HG02798 (cell line): ENCODE measurements around the gene EFEMP2.

Experiments used
- ATAC-seq: cut with Tn5 transposase; IDR thresholded peaks from one replicate; pipeline ENCODE4 v1.9.1; 2021; ENCODE audit warnings: mild to moderate bottlenecking; ENCODE audit not compliant: unreplicated experiment, poor library complexity

Gene EFEMP2

GRCh38 chr11:65885808-65886536 is 13.4 kb upstream of the EFEMP2 start:
- ATAC-seq = no peak

DNA sequence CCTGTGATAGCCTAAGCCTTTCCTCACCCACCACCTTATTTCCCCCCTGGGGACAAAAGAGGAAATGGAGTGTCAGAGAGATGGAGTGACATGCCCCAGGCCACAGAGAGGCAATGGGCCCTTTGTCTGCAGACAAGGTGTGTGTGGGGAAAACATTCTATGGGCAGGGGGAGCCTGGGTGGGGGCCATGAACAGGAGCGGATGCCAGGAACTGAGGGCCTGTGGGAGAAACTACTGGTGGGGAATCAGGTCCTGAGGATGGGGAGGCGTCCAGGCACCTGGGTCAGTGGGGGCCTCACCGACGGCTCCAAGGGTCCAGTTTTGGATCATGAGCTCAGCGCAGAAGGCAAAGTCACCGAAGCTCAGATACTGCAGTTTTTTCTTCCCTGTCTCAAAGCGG is 12.6 kb upstream of the EFEMP2 start:
- no peak for ATAC-seq

DNA sequence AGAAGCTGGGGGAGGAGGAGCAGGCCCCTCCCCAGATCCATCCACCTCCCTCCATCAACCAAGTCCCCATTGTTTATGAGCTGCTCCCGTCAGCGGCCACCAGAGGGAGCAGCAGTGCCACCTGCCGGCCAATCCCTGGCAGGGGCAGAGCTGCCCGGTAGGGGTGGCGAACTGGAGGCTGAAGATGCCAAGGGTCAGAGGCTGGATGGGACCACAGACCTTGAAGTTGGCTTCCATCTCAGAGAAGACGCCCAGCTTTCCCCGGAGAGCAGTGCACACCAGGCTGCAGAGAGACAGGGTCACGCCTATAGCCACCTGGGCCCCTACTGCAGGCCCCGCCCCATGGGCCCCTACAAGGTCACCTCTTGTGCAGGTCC is 12.1 kb upstream of the EFEMP2 start:
- ATAC-seq = no peak

- no peak for ATAC-seq
Measured at GRCh38 chr11:65883786-65884715, 11.5 kb upstream of the EFEMP2 start.

DNA sequence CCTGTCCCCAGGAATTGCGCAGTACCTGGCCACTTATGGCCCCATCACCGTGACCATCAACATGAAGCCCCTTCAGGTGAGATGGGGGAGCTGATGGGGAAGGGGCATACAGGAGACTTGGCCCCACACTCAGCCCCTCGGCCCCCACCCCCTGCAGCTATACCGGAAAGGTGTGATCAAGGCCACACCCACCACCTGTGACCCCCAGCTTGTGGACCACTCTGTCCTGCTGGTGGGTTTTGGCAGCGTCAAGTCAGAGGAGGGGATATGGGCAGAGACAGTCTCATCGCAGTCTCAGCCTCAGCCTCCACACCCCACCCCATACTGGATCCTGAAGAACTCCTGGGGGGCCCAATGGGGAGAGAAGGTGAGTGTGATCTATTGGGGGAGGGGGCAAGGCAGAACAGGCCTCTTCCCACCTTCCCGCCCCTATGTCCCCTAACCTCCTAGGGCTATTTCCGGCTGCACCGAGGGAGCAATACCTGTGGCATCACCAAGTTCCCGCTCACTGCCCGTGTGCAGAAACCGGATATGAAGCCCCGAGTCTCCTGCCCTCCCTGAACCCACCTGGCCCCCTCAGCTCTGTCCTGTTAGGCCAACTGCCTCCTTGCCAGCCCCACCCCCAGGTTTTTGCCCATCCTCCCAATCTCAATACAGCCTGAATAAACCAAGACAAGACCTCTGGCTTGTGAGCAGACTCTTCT is 10.6 kb upstream of the EFEMP2 start:
- no peak for ATAC-seq

- no peak for ATAC-seq
Measured at GRCh38 chr11:65882120-65883057, 9.8 kb upstream of the EFEMP2 start.

DNA sequence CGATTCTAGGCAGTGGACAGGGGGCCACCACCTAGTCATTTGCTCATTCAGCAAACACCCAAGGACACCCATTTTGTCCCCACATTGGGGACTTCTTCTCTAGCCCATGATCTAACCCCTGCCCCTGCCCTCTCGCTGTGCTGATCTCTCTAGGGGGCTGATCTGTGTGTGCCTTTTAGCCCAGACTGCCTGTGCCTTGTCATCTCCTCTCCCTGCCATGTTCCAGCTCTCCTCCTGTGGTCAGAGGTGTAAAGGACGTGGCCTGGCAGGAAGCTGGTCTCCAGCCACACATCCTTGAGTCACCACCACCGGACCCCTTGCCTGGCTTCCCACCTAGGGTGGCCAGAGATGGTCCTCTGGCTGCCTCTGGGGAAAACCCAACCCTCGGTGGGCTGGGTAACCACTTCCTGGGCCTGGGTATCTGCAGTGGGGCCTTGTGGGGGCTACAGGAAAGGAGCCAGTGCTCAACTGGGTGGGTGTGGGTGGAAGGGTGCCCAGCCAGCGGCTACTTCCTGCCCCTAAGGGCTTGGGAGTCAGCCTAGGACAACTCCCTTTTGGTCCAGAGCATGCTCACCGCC is 8.3 kb upstream of the EFEMP2 start:
- no peak for ATAC-seq

GRCh38 chr11:65880027-65880426 is 7.4 kb upstream of the EFEMP2 start:
- ATAC-seq = no peak

DNA sequence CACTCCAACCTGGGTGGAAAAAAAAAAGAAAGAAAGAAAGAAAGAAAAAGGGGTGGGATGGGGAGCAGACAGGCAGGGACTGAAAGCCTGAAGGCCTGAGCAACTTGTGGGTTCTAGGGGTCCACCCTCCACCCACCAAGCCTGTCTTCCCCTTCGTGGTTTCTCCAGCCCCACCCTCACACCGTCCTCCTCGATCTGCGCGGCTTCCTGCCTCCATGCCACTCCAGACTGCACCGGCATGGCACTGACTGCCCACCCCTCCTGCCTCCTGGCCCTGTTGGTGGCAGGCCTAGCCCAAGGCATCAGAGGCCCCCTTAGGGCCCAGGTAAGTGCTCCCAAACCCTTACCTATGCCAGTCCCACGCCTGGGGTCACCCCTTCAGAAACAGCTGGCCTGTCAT is 7.0 kb upstream of the EFEMP2 start, which contains the start of gene CTSW:
CTSW (plus strand) TSS at position 221 of the 400 bp plus-strand sequence; CDS start at position 239, 18 bp downstream.
- ATAC-seq = no peak

DNA sequence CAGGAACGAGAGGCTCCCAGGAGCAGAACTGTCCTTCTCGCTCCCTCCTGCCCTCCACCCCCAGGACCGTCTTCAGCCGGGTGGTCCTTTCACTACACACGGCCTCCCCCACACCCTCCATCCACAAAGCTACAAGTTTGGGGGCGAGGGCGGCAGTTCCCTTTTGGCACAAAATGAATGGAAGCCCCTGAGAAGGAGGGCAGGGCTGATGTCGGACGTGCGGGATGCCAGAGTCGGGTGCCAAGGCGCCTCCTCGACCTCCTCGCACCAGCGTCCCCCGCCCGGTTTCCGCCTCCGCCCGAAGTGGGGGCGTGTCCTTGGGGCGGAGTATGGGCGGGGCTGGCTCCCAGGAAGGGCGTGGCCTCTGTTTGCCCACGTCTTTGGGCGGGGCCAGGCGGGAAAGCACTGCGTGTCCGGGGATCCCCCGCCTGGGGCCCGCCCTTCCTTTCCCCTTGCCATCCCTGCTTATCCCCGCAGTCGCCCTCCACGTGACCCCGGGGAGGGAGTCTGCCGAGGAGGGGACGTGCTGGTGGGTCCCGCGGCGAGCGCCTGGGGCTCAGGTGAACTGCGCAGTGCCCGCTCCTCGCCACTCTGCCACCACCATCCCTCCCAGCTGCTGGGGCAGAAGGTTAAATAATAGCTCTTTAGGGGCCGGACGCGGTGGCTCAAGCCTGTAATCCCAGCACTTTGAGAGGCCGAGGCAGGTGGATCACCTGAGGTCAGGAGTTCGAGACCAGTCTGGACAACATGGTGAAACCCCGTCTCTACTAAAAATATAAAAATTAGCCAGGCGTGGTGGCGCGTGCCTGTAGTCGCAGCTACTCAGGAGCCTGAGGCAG is 937 bp upstream of the EFEMP2 start:
- ATAC-seq = peak; percentile 90

- no peak for ATAC-seq
Measured at GRCh38 chr11:65871811-65872548, 620 bp downstream of the EFEMP2 start.

GRCh38 chr11:65870706-65871681 is 1.6 kb downstream of the EFEMP2 start:
- no peak for ATAC-seq

DNA sequence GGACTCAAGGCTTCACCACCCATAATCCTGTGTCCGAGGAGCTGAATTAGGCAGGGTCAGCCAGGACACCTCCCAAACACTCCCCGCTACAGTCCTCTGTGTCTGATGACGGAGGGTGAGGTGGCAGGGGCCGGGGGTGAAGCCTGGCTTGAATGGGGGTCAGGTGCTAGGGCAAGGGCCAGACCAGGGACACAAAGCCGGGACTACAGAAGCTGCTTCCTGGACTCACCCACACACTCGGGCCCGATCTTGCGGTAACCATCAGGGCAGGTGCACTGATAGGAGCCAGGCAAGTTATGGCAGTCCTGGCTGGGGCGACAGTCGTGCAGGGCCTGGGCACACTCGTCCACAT is 2.3 kb downstream of the EFEMP2 start:
- ATAC-seq = no peak

DNA sequence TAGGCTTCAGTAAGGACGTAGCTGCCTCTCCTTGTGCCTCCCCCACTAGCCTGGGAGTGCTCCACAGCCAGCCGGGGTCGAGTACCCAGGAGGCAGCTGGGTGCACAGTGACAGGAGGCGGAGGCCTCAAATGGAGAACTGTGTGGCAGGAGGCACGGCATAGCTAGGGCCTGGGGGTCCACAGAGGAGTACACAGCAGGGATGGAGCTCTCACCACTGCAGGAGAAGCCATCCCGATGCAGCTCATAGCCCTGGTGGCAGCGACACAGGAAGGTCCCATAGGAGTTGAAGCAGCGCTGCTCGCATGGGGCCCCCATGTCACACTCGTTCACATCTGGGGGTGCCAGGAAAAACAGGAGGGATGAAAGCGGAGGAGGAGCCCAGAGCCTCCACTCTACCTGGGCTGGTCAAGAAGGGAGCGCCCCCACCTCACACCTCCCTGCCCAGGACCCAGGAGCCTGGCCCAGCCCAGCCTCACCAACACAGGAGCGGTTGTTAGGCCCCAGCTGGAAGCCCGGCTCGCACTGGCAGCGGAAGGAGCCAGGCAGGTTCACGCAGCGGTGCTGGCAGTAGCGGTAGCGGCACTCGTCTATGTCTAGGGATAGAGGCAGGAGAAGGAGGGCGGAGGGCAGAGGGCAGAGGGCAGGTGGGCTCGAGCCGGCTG is 2.8 kb downstream of the EFEMP2 start:
- no peak for ATAC-seq

- ATAC-seq = no peak
Measured at GRCh38 chr11:65868907-65869306, 3.7 kb downstream of the EFEMP2 start.

GRCh38 chr11:65868076-65868667 is 4.4 kb downstream of the EFEMP2 start:
- no peak for ATAC-seq
